HG03342 (cell line): ENCODE measurements around the gene WNT6.

Experiments
- ATAC-seq: cut with Tn5 transposase; IDR thresholded peaks from one replicate; pipeline ENCODE4 v1.9.1; 2021; ENCODE audit warnings: mild to moderate bottlenecking, moderate library complexity; ENCODE audit not compliant: unreplicated experiment

WNT6 gene

DNA sequence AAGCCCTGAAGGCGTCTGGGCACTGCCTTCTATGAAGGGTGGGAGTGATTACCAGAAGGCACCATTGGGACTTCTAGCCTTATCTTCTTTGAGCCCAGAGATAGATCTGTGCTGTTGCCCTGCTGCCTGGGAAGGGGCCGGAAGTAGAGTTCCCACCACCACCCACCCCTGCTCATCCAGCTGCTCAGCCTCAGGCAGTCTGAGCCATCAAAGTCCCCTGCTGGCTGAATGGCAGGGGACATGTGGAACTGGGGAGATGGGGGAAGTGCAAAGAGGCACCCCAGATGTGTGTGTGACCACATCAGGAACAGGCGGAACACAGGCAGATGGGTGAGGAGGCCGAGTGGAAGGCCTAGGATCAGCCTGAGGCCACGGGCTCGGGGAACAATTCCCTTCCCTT lies 17.7 kb downstream of the WNT6 start:
- no peak for ATAC-seq

DNA sequence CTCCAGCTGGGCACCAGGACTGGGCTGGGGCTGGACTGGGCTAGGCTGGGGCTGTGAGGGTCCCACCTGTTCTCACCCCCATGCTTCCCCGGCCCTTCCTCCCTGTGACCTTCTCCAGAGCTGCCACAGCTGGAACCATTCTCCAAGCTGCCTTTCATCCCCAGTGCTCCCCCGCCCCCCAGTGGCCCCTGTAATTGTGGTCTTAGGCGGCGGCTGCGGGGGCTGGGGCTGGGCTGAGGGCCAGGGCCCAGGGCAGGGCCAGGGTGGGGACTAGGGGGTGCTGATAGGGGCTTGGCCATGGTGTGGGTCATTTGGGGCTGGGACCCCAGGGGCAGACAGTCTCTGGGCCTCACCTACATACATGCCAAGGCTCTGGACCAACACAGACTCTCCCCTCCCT lies 18.3 kb downstream of the WNT6 start:
- ATAC-seq, result no peak

DNA sequence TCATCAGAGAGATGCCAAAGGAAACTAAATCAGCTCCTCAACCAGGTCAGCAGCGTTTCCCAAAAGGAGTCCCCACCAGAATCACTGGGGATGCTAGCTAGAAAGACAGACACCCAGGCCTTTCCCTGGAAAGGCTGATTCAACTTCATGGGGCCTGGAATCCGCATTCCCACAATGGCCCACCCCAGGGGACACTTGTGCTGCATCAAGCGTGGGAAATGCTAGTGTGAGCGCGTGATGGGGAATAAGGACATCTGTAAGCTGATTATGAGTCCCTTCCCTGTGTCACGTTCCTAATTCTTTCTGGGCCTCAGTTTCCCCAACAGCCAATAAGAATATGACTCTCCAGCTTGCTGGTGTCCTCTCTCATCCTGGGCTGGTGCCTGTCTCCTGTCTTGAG lies 18.9 kb downstream of the WNT6 start:
- no peak for ATAC-seq

DNA sequence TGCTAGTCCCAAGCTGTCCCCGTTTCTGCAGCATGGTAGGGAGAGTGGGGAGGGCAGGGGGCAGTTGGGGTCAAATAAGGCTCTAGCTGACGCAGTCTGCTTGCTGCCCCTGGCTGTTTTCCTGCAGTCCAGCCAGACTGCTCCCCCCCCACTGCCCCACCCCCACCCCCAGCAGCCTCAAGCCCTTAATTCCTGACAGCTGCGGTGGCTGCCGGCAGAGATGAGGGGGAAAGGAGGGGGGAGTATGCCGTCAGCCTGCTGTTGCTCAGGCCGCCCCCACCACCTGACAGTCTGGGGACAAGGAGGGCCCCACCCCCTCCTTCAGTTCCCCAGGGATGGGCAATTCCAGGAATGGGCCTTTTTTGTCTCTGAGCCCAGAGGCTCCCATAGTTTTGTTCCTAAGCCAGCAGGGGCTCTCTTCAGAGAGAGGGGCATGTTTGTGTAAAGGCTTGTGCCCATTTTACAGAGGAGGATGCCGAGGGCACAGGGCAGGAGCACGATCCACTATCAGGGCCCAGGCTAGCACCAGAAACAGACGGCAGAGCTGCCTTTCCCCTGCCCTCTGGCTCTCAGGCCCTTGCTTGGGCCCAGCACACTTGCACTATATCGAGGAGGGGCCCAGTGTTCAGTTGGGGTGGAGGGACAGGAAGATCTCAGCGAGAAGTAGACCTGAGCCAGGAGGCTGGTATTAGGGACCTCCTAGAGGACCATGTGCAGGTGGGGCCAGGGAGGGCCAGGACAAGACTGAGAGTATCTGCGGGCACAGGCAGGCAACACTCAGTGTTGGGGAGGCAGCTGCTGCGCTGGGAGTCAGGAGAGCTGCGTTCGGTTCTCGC lies 19.5 kb downstream of the WNT6 start:
- no peak for ATAC-seq

DNA sequence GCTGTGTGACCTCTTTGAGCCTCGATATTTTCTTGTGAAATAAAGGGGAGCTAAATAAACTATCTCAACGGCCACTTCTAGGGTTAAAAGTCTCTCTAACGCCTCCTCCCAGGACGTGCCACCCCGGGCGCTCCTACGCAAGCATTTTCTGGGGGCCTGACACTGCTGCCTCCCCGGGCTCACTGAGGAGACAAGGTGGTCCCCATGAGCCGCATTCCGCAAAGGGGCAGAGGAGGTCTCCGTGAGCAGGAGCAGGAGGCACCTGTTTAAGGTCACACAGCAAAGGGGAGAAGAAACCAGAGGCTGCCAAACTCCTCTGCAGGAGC lies 20.1 kb downstream of the WNT6 start:
- ATAC-seq, result no peak

DNA sequence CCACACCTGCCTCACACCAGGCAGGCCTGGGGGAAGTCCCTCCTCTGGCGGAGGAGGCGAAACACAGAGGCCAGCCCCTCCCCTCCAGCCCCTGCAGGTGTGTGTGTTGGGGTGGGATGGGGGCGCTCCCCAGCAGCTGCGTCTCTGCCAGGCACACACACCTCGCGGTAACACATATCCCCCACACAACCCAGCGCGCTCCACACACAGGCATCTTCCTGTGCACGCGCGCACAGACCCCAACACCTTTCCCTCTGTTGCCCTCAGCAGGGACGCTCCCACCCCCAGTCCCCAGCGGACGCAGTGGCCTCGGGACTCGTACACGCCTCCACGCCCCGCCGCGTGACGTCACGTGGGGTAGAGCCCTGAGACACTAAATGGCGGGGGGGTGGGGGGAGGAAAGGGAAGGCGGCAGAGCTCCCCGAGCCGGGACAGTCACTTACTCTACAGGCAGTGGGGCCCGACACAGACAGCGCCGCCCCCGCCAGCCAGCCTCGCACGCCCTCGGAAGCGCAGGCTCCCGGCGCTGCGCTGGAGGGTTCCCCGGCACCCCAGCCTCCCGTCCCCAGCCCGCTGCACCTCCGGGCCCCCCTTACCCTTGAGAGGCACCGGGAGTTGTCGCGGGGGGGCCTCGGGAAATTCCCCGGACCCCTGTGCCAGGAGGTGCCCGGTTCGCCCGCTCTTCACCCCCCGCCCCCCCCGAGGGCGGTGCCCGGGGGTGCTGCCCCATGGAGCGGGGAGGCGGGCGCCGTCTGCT lies 20.7 kb downstream of the WNT6 start, which contains the start of gene WNT10A:
WNT10A (plus strand) TSS at position 751 of the 757 bp plus-strand sequence. CDS start 144 bp downstream, outside the sequence.
- ATAC-seq, result peak; percentile 58

DNA sequence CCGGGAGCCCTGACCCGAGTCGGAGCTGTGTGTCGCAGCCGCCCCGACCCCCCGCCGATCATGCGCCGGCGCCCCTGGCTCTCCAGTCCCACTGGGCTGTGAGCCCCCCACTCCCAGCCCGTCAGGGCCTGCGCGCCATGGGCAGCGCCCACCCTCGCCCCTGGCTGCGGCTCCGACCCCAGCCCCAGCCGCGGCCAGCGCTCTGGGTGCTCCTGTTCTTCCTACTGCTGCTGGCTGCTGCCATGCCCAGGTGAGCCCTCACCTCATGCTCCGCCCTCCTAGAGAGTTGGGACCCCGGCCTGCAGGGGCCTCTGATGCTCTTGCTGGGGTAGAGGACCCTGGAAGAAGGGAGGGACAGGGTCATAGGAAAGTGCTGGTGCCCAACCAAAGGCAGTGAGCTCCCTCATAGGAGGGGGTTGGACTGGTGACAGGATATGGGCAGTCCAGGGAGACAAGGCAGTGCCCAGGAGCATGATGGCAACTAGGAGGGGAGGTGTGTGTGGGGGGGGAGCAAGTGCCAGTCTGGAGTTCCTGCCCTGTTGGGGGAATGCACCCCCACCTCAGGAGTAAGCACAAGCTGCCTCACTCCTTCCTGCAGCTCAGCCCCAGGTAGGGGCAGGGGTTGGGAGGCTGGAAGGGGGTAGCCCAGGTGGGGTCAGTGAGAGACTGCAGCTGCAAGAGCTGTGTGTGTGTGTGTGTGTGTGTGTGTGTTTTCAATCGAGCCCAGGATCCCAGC lies 21.4 kb downstream of the WNT6 start:
- ATAC-seq, result no peak

DNA sequence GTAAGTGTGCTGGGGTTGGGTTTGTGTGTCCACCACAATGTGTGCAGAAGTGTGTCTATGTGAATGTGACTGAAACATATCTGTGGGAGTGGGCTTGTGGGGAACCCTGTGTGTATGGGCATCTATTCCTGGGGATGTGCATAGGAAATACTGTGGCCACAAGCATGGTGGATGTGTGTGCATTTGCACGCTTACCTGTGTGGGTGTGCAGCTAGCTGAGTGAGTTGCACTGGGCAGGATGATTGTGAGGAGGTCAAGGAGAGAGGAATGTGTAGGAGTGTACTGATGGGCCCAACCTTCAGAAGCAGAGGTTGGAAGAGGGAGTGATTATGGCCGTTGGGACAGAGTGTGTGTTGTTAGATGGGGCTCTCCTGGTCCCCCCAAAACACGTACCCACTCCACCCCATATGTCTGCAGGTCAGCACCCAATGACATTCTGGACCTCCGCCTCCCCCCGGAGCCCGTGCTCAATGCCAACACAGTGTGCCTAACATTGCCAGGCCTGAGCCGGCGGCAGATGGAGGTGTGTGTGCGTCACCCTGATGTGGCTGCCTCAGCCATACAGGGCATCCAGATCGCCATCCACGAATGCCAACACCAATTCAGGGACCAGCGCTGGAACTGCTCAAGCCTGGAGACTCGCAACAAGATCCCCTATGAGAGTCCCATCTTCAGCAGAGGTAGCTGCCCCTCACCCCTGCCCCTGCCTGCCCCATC lies 22.3 kb downstream of the WNT6 start:
- ATAC-seq, result no peak

DNA sequence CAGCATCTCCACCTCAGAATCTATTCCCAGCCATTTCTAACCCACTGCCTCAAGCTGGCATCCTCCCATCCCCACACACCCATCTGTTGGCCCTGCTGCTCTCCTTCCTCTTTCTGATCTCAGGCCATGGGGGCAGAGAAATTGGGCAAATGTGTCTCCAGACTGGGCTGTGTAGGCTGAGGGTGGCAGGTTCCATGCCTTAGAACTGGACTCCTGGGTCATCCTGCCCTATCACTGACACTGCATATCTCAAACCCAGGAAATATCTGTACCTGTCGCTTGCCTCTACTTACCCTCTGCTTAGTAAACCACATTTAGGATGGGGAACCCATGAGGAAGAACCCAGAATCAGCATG lies 22.8 kb downstream of the WNT6 start:
- ATAC-seq, result no peak

DNA sequence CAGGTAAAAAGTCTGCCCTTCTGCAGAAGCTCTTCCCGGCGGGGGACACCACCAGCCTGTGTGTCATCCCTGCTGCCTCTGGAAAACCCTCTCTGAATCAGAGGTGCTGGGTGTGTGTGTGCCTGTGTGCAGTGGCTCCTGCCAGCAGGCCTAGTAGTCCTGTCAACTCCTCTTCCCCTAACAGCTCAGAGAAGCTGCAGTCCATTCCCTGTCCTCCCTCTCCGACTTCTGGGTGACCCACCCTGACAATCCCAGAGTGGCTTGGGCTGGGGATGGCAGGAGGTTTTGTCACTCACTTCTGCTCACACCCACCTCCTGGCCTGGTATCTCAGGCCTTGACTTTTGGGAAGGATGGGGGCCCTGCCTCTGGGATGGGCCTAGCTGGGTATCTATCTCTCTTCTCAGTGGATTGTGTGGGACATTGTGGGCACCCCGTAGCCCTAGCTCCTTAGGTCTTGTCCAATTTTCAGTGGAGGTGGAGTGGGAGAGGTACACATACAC lies 23.3 kb downstream of the WNT6 start:
- ATAC-seq, result no peak

DNA sequence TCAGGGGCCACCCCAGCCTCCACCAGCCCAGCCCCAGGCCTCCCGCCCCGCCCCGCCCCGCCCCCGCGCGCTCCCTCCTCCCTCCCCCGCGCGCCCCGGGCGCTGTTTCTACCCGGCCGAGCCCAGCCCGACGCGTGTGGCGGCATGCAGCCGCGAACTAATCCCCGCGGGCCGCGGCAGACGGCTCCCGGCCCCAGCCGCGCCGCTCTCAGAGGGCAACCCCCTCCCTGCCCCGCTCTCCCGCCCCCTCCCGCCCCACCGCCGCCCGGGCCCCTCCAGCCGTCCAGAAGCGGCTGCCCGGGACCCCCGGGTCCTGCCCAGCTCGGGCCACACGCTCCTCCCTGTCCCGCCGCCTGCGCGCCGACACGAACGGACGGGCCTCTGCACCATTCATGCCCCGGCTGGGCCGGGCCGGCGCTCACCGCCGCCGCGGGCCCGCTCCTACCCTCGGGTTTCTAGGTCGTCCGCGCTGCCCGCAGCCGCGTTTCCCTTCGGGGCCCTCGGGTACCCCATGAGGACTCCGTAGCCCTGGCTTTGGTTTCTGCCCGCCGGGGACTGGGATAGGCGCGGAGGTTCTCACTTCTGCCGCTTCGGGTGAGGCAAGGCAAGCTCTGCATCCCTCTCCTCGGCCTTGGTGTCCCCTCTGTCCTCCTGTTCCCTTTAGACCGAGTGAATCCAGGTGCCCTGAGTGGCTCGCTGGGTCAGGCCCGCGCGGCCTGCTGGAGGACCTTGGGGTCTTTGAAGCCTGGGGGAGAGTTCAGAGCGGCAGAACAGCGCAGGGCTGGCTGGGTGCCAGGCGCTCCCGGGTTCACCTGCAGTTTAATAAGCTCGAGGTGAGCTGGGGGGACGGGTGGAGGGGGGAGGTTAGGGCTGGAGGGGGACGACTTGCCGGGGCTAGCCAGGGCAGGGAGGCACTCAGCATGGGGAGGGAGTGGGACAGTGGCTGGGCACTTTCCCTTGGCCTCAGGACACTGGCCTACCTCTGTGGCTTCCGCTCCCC lies 24.2 kb downstream of the WNT6 start:
- ATAC-seq, result no peak

DNA sequence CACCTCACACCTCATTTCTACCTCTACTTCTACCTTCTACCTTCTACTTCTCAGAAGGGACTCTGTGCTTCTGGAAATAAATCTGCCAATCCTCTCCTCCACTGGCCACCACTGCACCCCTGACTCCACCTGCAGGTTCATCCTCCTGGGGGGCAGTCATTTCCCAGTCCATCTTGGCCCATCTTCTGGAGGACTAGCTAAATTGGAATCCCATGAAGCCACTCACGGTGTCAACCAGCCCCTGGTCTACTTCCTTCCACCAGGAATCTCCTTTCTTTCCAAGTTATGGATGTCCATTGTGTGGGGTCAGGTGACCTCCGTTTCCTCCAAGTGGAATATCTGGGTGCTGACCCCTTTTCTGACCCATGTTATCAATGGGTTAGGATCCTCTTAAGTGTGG lies 24.9 kb downstream of the WNT6 start:
- no peak for ATAC-seq

DNA sequence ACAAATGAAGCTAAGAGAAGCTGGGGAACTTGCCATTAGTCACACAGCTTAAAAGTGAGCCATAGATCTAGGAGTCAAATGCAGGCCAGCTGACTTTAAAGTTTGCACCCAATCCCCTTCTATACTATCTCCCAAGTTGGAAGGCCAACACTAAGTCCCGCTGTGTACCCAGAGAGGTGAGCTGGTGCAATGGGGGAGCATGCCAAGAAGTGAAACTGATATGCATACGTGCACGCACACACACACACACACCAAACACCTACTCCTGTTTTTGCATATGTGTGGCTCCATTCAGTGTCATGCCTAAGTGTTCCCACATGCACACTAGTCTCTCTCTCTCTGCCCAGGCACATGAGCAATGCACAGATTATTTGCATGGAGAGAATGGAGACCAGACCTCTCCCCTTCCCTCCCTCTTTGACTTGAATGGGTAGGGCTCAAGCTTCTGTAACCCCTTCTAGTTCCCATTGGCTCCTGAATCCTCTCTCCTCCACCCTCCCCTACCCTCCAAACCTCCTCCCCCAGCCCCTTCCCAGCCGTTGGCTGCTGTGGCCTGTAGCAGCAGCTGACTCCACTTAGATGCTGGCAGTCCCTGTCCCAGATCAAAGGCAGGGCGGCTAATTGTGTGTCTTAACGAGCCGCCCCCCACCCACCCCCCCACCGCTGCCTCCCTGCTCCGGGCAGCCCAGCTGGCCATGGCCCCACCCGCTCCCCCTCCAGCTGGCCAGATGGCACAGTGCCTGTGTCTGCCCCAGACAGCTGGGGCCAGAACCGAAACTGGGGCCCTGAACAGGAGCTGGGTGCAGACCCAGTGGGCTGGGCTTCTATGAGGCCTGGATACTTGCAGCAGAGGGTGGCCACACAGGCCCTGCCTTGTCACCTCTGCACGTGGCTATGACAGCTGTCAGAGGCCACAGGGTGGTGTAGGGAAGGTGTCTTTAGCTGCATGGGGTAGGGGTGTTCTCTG lies 26.7 kb downstream of the WNT6 start:
- ATAC-seq, result peak; percentile 61

DNA sequence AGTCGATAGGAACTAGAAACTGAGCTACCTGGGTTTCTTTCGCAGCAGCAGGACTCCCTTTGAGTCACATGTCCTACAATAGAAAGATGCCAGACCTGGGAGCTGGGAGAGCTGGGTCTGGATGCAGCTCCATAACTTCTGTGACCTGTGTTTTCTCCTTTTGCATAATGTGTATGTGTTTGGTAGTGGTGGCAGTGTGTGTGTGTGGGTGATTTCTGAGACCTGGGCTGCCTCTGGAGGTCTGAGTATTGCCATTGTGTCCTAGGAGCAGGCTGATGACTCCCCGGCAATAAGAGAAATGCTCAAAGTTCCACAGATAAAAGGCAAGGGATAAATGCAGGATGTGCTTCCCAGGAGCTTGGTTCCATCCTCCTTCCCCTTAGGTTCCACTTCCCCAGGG lies 27.5 kb downstream of the WNT6 start:
- ATAC-seq, result no peak

DNA sequence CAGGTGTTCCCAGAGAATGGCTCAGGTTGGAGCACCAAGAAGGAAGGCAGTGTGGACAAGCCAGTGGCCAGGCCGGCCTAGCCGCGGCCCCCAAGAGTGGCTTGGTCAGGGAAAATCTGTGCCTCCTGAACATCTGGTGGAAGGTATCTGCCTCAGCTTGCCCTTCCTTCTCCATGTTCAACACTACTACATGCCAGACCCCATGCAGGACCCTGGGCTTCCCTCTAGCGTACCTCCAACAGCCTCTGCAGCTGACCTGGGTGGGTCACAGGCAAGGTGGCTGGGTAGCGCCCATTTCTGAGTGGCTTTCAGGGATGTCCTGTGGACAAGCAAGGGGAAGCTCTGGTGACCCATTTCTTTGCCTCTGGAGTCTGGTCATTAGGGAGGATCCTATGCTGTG lies 28.7 kb downstream of the WNT6 start:
- ATAC-seq, result no peak

DNA sequence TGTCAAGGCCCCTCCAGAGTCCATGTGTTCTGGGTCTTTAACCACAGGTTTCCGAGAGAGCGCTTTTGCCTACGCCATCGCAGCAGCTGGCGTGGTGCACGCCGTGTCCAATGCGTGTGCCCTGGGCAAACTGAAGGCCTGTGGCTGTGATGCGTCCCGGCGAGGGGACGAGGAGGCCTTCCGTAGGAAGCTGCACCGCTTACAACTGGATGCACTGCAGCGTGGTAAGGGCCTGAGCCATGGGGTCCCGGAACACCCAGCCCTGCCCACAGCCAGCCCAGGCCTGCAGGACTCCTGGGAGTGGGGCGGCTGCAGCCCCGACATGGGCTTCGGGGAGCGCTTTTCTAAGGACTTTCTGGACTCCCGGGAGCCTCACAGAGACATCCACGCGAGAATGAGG lies 30.3 kb downstream of the WNT6 start:
- no peak for ATAC-seq

DNA sequence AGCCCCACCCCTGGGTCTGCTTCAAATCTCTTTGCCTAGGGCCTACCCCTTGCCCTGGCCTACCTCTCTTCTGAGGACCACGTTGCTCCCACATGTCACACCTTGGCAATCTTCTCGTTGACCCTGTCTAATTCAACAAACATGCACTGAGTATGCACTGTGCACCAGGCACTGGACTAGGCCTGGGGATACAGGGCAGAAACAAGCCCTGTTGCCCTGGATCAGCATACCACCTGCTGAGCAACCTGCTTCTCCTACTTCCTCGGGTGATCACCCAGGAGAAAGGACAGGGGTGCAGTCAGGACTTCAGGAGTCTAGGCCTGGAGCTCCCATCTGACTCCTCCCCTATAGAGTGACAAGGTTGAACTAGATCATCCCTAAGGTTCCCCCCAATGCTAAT lies 30.8 kb downstream of the WNT6 start:
- ATAC-seq, result no peak

DNA sequence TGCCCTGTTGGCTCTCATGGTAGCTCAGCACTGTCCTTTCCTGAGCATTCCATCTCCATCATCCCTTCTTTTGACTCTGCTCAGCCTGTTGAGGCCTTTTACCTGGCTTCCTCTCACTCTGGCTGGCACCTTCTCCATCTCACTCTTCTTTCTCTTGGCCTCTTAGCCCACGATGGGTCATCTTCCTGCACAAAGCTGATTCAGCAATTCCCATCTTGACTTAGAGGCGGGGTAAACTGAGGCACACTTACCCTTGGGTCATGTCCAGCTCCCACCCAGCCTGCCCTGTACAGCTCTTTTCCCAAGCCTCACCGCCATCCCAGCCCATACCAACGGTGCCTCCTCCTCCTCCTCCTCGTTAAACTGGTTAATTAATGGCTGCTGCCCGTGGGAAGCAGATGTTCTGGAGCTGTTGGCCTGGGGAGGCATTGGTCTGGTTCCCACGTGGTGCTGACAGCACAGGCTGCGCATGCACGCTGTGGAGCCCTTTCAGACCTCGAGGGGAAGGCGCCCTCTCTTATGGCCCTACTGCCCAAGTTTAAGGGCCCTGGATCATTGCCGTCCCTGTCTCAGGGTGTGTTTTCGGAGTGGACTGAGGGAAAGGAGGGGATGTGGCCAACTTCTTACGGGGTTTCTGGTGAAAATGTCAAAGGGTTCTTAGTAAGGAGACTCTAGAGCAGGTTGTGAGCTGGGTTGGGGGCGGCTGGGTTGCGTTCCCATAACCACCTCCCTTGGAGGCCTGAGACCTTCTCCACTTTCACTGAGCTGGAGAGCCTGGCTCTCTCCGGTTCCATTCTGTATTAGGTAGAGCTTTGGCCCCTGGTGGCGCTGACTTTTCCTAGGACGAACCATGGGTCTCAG lies 31.9 kb downstream of the WNT6 start:
- ATAC-seq, result no peak
